K562 (cell line): Measurements from ENCODE around the gene TMEM270. TPM values are rescaled to one million over a fixed set of nuclear protein-coding genes. Genes with fewer than 3 reads are reported as not detected.

ENCODE experiments used
- AFF4 ChIP-seq: sonication (generic); formaldehyde crosslinking; IDR thresholded peaks from 2 replicates; pipeline ENCODE4 v1.8.0; 2023; ENCODE audit warnings: mild to moderate bottlenecking, missing genetic modification reagents
- BRF2 ChIP-seq: IDR thresholded peaks from 3 replicates; pipeline ENCODE4 v1.6.1; 2011; ENCODE audit warnings: borderline replicate concordance, mild to moderate bottlenecking; ENCODE audit not compliant: insufficient read length, insufficient read depth
- HDAC8 ChIP-seq: fragments of 450-650 bp; IDR thresholded peaks from 2 replicates; pipeline ENCODE4 v1.6.1; 2016; ENCODE audit warnings: mild to moderate bottlenecking, missing genetic modification characterization, moderate library complexity, missing compliant biosample characterization
- NEUROD1 ChIP-seq: fragments of 150-350 bp; IDR thresholded peaks from 2 replicates; pipeline ENCODE4 v1.6.1; 2014; ENCODE audit warnings: borderline replicate concordance, low read length, low read depth; ENCODE audit not compliant: partially characterized antibody
- SMC3 ChIP-seq: conservative IDR thresholded peaks from 2 replicates; pipeline ENCODE4 v1.6.1; 2011; ENCODE audit warnings: low read depth, low read length, improper control_type of control experiment; ENCODE audit not compliant: insufficient read depth
- STAG1 ChIP-seq: sonication (generic); formaldehyde crosslinking; IDR thresholded peaks from 2 replicates; pipeline ENCODE4 v1.5.0; 2020; ENCODE audit warnings: missing genetic modification reagents, borderline replicate concordance
- TCF7L2 ChIP-seq: fragments of 150-350 bp; IDR thresholded peaks from 2 replicates; pipeline ENCODE4 v1.6.1; 2016; ENCODE audit warnings: low read depth, mild to moderate bottlenecking, low read length, moderate library complexity
- ZBTB17 ChIP-seq: fragments of 450-650 bp; formaldehyde crosslinking; IDR thresholded peaks from 2 replicates; pipeline ENCODE4 v1.4.0; 2020; ENCODE audit warnings: mild to moderate bottlenecking
- polyA plus RNA-seq, 8 experiments: library from polyadenylated mRNA; depleted of rRNA in 4 of 8; stranded (reverse) in 5 of 8; unstranded in 3 of 8; fragments of >200 nt; fragmentation: Nextera tagmentation in 2 of 8; fragmentation: Illumina TruSeq in 1 of 8; extraction: Ambion mirVana in 2 of 8; extraction: Trizol in 1 of 8; gene quantifications; 2 replicates each; pipeline versions ENCODE4 v1.2.1 to v1.2.3, GENCODE V29; 2011 to 2014; ENCODE audit warnings: inconsistent platforms in 1 of 8, missing spikeins in 1 of 8
- total RNA-seq, 7 experiments: library from RNA; depleted of rRNA in 6 of 7; stranded (reverse); fragments of >200 nt in 6 of 7; fragmentation: Illumina TruSeq in 2 of 7; extraction: Trizol in 2 of 7; gene quantifications; 2 replicates each; pipeline versions ENCODE4 v1.2.1 to v1.2.3, GENCODE V29; 2011 to 2021; ENCODE audit warnings: low replicate concordance in 1 of 7
- TF ChIP-seq, protein P1 (sequence below): fragments of 200-800 bp; sonication (Bioruptor generic); IDR thresholded peaks from 2 replicates; pipeline ENCODE4 v1.6.1; 2017; ENCODE audit warnings: missing genetic modification characterization, missing compliant biosample characterization
- TF ChIP-seq, protein P2 (sequence below): IDR thresholded peaks from 2 replicates; pipeline ENCODE4 v1.6.1; 2011; ENCODE audit not compliant: insufficient read length; ENCODE audit errors: extremely low read depth

The TMEM270 gene
- total and polyA plus RNA-seq, 9 of the 15 experiments (the other 6 are each of a cell fraction or from before 2014, with no cell fraction given), result not detected

GRCh38 chr7:73876973-73877372 is 16.0 kb downstream of the TMEM270 start (continued):
- TF ChIP-seq, protein P1, sequence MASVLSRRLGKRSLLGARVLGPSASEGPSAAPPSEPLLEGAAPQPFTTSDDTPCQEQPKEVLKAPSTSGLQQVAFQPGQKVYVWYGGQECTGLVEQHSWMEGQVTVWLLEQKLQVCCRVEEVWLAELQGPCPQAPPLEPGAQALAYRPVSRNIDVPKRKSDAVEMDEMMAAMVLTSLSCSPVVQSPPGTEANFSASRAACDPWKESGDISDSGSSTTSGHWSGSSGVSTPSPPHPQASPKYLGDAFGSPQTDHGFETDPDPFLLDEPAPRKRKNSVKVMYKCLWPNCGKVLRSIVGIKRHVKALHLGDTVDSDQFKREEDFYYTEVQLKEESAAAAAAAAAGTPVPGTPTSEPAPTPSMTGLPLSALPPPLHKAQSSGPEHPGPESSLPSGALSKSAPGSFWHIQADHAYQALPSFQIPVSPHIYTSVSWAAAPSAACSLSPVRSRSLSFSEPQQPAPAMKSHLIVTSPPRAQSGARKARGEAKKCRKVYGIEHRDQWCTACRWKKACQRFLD (CRISPR knock-in tag), result no peak
- no peak for TF ChIP-seq SMC3
- TF ChIP-seq AFF4, result no peak
- no peak for TF ChIP-seq ZBTB17
- TF ChIP-seq STAG1, result no peak
- no peak for TF ChIP-seq NEUROD1
- TF ChIP-seq, protein P2, sequence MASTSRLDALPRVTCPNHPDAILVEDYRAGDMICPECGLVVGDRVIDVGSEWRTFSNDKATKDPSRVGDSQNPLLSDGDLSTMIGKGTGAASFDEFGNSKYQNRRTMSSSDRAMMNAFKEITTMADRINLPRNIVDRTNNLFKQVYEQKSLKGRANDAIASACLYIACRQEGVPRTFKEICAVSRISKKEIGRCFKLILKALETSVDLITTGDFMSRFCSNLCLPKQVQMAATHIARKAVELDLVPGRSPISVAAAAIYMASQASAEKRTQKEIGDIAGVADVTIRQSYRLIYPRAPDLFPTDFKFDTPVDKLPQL, result no peak
- TF ChIP-seq HDAC8 (tag), result no peak
- TF ChIP-seq TCF7L2, result no peak
- TF ChIP-seq BRF2, result no peak
- TF ChIP-seq, all 486 proteins: peak for 0
